Measurements from ENCODE around the gene BHLHE41.

GRCh38 chr12:26101350-26101734 lies 23.5 kb downstream of the BHLHE41 start:
- no peak for TF ChIP-seq CTCF (conservative IDR thresholded peaks at IDR 0.05 in 1 of 2, IDR thresholded peaks at IDR 0.05 in 1 of 2; ENCODE audit: extremely low read depth in 1 of 2, insufficient read depth in 1 of 2, low read depth in 1 of 2, low read length in 2 of 2)
- TF ChIP-seq EZH2 (IDR thresholded peaks at IDR 0.05; ENCODE audit: borderline replicate concordance, low read length), result no peak
